SK-N-SH treated with all-trans-retinoic acid at 6 μM for 48 hours (cell line): ENCODE data around the gene MMS19.
"Not testable (repeated sequence)": the region's sequence is repeated elsewhere in the genome, so short reads cannot be mapped to it uniquely, and the experiment has no call there.

Source experiments
- ATAC-seq: fragments of 200-7000 bp; cut with Tn5 transposase; 3 replicates; pipeline ENCODE4 v1.9.1; 2020; ENCODE audit warnings: mild to moderate bottlenecking, moderate library complexity
- ARNTL ChIP-seq: fragments of 450-650 bp; formaldehyde crosslinking; IDR thresholded peaks from 2 replicates; pipeline ENCODE4 v1.5.0; 2020; ENCODE audit warnings: low read depth, mild to moderate bottlenecking, moderate library complexity, borderline replicate concordance
- BACH2 ChIP-seq: fragments of 250-450 bp; sonication (Bioruptor Pico); IDR thresholded peaks from 2 replicates; pipeline ENCODE4 v1.9.0; 2021; ENCODE audit warnings: mild to moderate bottlenecking, borderline replicate concordance
- CREB5 ChIP-seq: fragments of 250-450 bp; sonication (Bioruptor Pico); IDR thresholded peaks from 2 replicates; pipeline ENCODE4 v1.5.1; 2020; ENCODE audit warnings: low read depth, mild to moderate bottlenecking, moderate library complexity
- CSDC2 ChIP-seq: fragments of 250-450 bp; sonication (Bioruptor Pico); IDR thresholded peaks from 2 replicates; pipeline ENCODE4 v1.5.0; 2020; ENCODE audit warnings: mild to moderate bottlenecking, moderate library complexity
- CSRNP3 ChIP-seq: fragments of 250-450 bp; sonication (Bioruptor Pico); IDR thresholded peaks from 2 replicates; pipeline ENCODE4 v1.5.1; 2021; ENCODE audit warnings: mild to moderate bottlenecking, moderate library complexity
- ESRRG ChIP-seq: fragments of 250-450 bp; sonication (Bioruptor Pico); IDR thresholded peaks from 2 replicates; pipeline ENCODE4 v1.6.1; 2021; ENCODE audit warnings: mild to moderate bottlenecking
- GLIS3 ChIP-seq: fragments of 250-450 bp; sonication (Bioruptor Pico); IDR thresholded peaks from 2 replicates; pipeline ENCODE4 v1.5.0; 2020; ENCODE audit warnings: mild to moderate bottlenecking, moderate library complexity
- ISL1 ChIP-seq: fragments of 250-450 bp; sonication (Bioruptor Pico); IDR thresholded peaks from 2 replicates; pipeline ENCODE4 v2.1.2; 2022; ENCODE audit warnings: mild to moderate bottlenecking, moderate library complexity
- OSR1 ChIP-seq: fragments of 250-450 bp; sonication (Bioruptor Pico); IDR thresholded peaks from 2 replicates; pipeline ENCODE4 v1.8.0; 2022; ENCODE audit warnings: moderate library complexity, mild to moderate bottlenecking, inconsistent platforms
- POU6F1 ChIP-seq: fragments of 250-450 bp; sonication (Bioruptor Pico); IDR thresholded peaks from 2 replicates; pipeline ENCODE4 v1.8.0; 2021; ENCODE audit warnings: low read depth, mild to moderate bottlenecking, moderate library complexity, borderline replicate concordance
- PPARA ChIP-seq: fragments of 250-450 bp; sonication (Bioruptor Pico); IDR thresholded peaks from 2 replicates; pipeline ENCODE4 v1.5.0; 2020; ENCODE audit warnings: mild to moderate bottlenecking, borderline replicate concordance
- RARB ChIP-seq: fragments of 250-450 bp; sonication (Bioruptor Pico); IDR thresholded peaks from 2 replicates; pipeline ENCODE4 v1.8.0; 2021; ENCODE audit warnings: mild to moderate bottlenecking, moderate library complexity
- SNAI2 ChIP-seq: fragments of 250-450 bp; sonication (Bioruptor Pico); IDR thresholded peaks from 2 replicates; pipeline ENCODE4 v1.5.0; 2020; ENCODE audit warnings: mild to moderate bottlenecking, moderate library complexity
- TCF4 ChIP-seq: fragments of 250-450 bp; sonication (Bioruptor Pico); IDR thresholded peaks from 2 replicates; pipeline ENCODE4 v1.8.0; 2021; ENCODE audit warnings: mild to moderate bottlenecking, moderate library complexity, borderline replicate concordance
- TOX ChIP-seq: fragments of 250-450 bp; sonication (Bioruptor Pico); IDR thresholded peaks from 2 replicates; pipeline ENCODE4 v1.8.0; 2021; ENCODE audit warnings: mild to moderate bottlenecking, moderate library complexity, borderline replicate concordance
- TSHZ2 ChIP-seq: fragments of 250-450 bp; sonication (Bioruptor Pico); IDR thresholded peaks from 2 replicates; pipeline ENCODE4 v1.5.0; 2020; ENCODE audit warnings: mild to moderate bottlenecking, moderate library complexity
- ZC3H10 ChIP-seq: fragments of 250-450 bp; sonication (Bioruptor Pico); IDR thresholded peaks from 2 replicates; pipeline ENCODE4 v1.5.1; 2021; ENCODE audit warnings: mild to moderate bottlenecking, moderate library complexity
- ZFP3 ChIP-seq: fragments of 250-450 bp; sonication (Bioruptor Pico); IDR thresholded peaks from 2 replicates; pipeline ENCODE4 v1.5.0; 2020; ENCODE audit warnings: mild to moderate bottlenecking, moderate library complexity
- ZFP30 ChIP-seq: fragments of 450-650 bp; formaldehyde crosslinking; IDR thresholded peaks from 2 replicates; pipeline ENCODE4 v1.5.0; 2022; ENCODE audit warnings: mild to moderate bottlenecking, moderate library complexity
- ZNF565 ChIP-seq: fragments of 450-650 bp; formaldehyde crosslinking; conservative IDR thresholded peaks from 2 replicates; pipeline ENCODE4 v1.5.0; 2020; ENCODE audit warnings: low read depth, mild to moderate bottlenecking, moderate library complexity
- ZNF70 ChIP-seq: fragments of 450-650 bp; formaldehyde crosslinking; IDR thresholded peaks from 2 replicates; pipeline ENCODE4 v1.5.0; 2020; ENCODE audit warnings: mild to moderate bottlenecking, moderate library complexity
- ZNF8 ChIP-seq: fragments of 450-650 bp; formaldehyde crosslinking; IDR thresholded peaks from 2 replicates; pipeline ENCODE4 v1.5.0; 2020; ENCODE audit warnings: mild to moderate bottlenecking, moderate library complexity

MMS19 gene

GRCh38 chr10:97479939-97480338 is 18.3 kb downstream of the MMS19 start:
- no peak for TF ChIP-seq ZC3H10 (CRISPR knock-in tag)
- TF ChIP-seq TSHZ2 (CRISPR knock-in tag) = no peak
- TF ChIP-seq ZFP30 = no peak
- TF ChIP-seq CREB5 (CRISPR knock-in tag) = no peak
- no peak for TF ChIP-seq ZNF565
- no peak for TF ChIP-seq POU6F1 (CRISPR knock-in tag)
- TF ChIP-seq CSRNP3 = no peak
- TF ChIP-seq TCF4 (CRISPR knock-in tag) = no peak
- TF ChIP-seq SNAI2 (CRISPR knock-in tag) = no peak
- TF ChIP-seq ISL1 (CRISPR knock-in tag) = no peak
- no peak for TF ChIP-seq ZNF70
- TF ChIP-seq BACH2 (CRISPR knock-in tag) = no peak
- TF ChIP-seq PPARA (CRISPR knock-in tag) = no peak
- TF ChIP-seq ESRRG (CRISPR knock-in tag) = no peak
- TF ChIP-seq ARNTL (CRISPR knock-in tag) = no peak
- no peak for TF ChIP-seq GLIS3
- TF ChIP-seq RARB (CRISPR knock-in tag) = no peak
- TF ChIP-seq CSDC2 = no peak
- ATAC-seq = no peak

GRCh38 chr10:97479410-97479809 is 18.8 kb downstream of the MMS19 start:
- not testable (repeated sequence) for ATAC-seq

GRCh38 chr10:97475936-97476594 is 22.2 kb downstream of the MMS19 start:
- no peak for TF ChIP-seq ZFP3 (CRISPR knock-in tag)
- TF ChIP-seq BACH2 (CRISPR knock-in tag) = no peak
- no peak for TF ChIP-seq TOX (CRISPR knock-in tag)
- TF ChIP-seq RARB (CRISPR knock-in tag) = no peak
- no peak for TF ChIP-seq ISL1 (CRISPR knock-in tag)
- TF ChIP-seq ZFP30 = no peak
- TF ChIP-seq CSDC2 = no peak
- TF ChIP-seq ZNF8 = no peak
- no peak for TF ChIP-seq CREB5 (CRISPR knock-in tag)
- no peak for TF ChIP-seq POU6F1 (CRISPR knock-in tag)
- no peak for TF ChIP-seq OSR1 (CRISPR knock-in tag)
- no peak for TF ChIP-seq PPARA (CRISPR knock-in tag)
- TF ChIP-seq ZC3H10 (CRISPR knock-in tag) = no peak
- TF ChIP-seq TSHZ2 (CRISPR knock-in tag) = no peak
- no peak for ATAC-seq
